K562 (cell line): ENCODE results near the gene ZBTB43. TPM values are rescaled to one million over a fixed set of nuclear protein-coding genes. Genes with fewer than 3 reads are reported as not detected.

ENCODE experiments used
- ATAC-seq: fragments of 200-7000 bp; cut with Tn5 transposase; 3 replicates; pipeline ENCODE4 v1.9.1; 2020; ENCODE audit warnings: moderate library complexity
- BruUV-seq: library from RNA; stranded (reverse); fragments of 400-500 nt; replicated peaks from 2 replicates; lab custom pipeline; 2021; lab: Mats Ljungman, UMichigan
- CTCF ChIA-PET: fragments of 300-600 bp; formaldehyde crosslinking; extraction: SDS; loops from one replicate; lab custom pipeline; 2021; ENCODE audit warnings: low intra/inter-chr PET ratio; lab: Yijun Ruan, JAX
- POLR2A ChIA-PET: fragments of 300-600, 350-650 bp; sonication (Branson Sonifier 250); formaldehyde crosslinking; extraction: SDS; loops from one replicate; lab custom pipeline; 2021; ENCODE audit warnings: antibody characterized with exemption, inconsistent platforms; lab: Yijun Ruan, JAX
- DNase-seq, 4 experiments: peaks; one replicate each; pipeline versions ENCODE4 v3.0.0 to v3.0.0-alpha.2; 2011 to 2018; ENCODE audit warnings: low spot score in 3 of 4, mixed read lengths in 3 of 4; ENCODE audit errors: extremely low read depth in 1 of 4
- FAIRE-seq: peaks from 2 replicates; lab custom pipeline; 2011; peaks lifted over from hg19 to GRCh38; lab: Jason Lieb, UNC
- H2AFZ ChIP-seq: 2 replicates; pipeline ENCODE4 v1.6.0; 2011; ENCODE audit warnings: low read depth, low read length, control low read depth, inconsistent platforms
- H3K27ac ChIP-seq: fragments of 200-600 bp; 3 replicates; pipeline ENCODE4 v1.8.0; 2011; ENCODE audit warnings: low read depth, mild to moderate bottlenecking, control low read depth, inconsistent platforms, low read length, moderate library complexity, mixed read lengths; ENCODE audit errors: extremely low read depth
- H3K27me3 ChIP-seq, 2 experiments: fragments of 300-600 bp in 1 of 2; 2 replicates in 1 of 2; 3 replicates in 1 of 2; pipeline versions ENCODE4 v1.6.0 to v1.8.0; 2011; ENCODE audit warnings: inconsistent platforms in 2 of 2, low read length in 2 of 2, mild to moderate bottlenecking in 1 of 2, mixed read lengths in 1 of 2, moderate library complexity in 1 of 2; ENCODE audit not compliant: control insufficient read depth in 2 of 2, insufficient read depth in 2 of 2
- H3K36me3 ChIP-seq: fragments of 300-600 bp; 3 replicates; pipeline ENCODE4 v1.8.0; 2011; ENCODE audit warnings: mild to moderate bottlenecking, low read length, inconsistent platforms; ENCODE audit not compliant: control insufficient read depth, insufficient read depth
- H3K4me1 ChIP-seq, 2 experiments: fragments of 200-600 bp in 1 of 2; replicated peaks in 1 of 2; 2 replicates in 1 of 2; 3 replicates in 1 of 2; pipeline versions ENCODE4 v1.5.1 to v1.8.0; 2011; ENCODE audit warnings: inconsistent platforms in 2 of 2, low read length in 2 of 2, mild to moderate bottlenecking in 1 of 2, mixed read lengths in 1 of 2, moderate library complexity in 1 of 2; ENCODE audit not compliant: control insufficient read depth in 2 of 2, insufficient read depth in 2 of 2
- H3K4me2 ChIP-seq: 2 replicates; pipeline ENCODE4 v1.6.1; 2011; ENCODE audit warnings: low read length, control low read depth, inconsistent platforms, mixed read lengths; ENCODE audit not compliant: insufficient read depth
- H3K4me3 ChIP-seq: fragments of 200-600 bp; sonication (generic), shearing (Covaris generic); 2 replicates; pipeline ENCODE4 v1.5.1; 2016; ENCODE audit warnings: control low read depth, inconsistent platforms
- H3K79me2 ChIP-seq: fragments of 200-600 bp; 3 replicates; pipeline ENCODE4 v1.8.0; 2011; ENCODE audit warnings: low read length, inconsistent platforms; ENCODE audit not compliant: control insufficient read depth, insufficient read depth
- H3K9ac ChIP-seq, 2 experiments: 2 replicates each; pipeline versions ENCODE4 v1.6.0 to v1.6.1; 2011; ENCODE audit warnings: low read depth in 2 of 2, low read length in 2 of 2, control low read depth in 1 of 2, inconsistent platforms in 1 of 2, mild to moderate bottlenecking in 1 of 2, mixed read lengths in 1 of 2; ENCODE audit not compliant: insufficient read depth in 1 of 2
- H3K9me1 ChIP-seq: one replicate; pipeline ENCODE4 v1.6.0; 2011; ENCODE audit warnings: inconsistent platforms, mild to moderate bottlenecking, low read length, moderate library complexity; ENCODE audit not compliant: control insufficient read depth, insufficient read depth
- H3K9me3 ChIP-seq: replicated peaks from 2 replicates; pipeline ENCODE4 v1.5.1; 2011; ENCODE audit warnings: low read depth, low read length, inconsistent platforms; ENCODE audit not compliant: control insufficient read depth, insufficient read depth
- H4K20me1 ChIP-seq: replicated peaks from 2 replicates; pipeline ENCODE4 v1.6.1; 2011; ENCODE audit warnings: low read length, inconsistent platforms, mixed read lengths; ENCODE audit not compliant: control insufficient read depth, insufficient read depth
- CBFA2T2 ChIP-seq: fragments of 450-650 bp; conservative IDR thresholded peaks from 2 replicates; pipeline ENCODE4 v1.6.1; 2017; ENCODE audit warnings: mild to moderate bottlenecking
- CHD7 ChIP-seq: fragments of 200-600 bp; sonication (generic); IDR thresholded peaks from one replicate; pipeline ENCODE4 v1.6.1; 2012; ENCODE audit warnings: mild to moderate bottlenecking, low read depth, low read length, inconsistent platforms
- DEAF1 ChIP-seq: fragments of 450-650 bp; formaldehyde crosslinking; IDR thresholded peaks from 2 replicates; pipeline ENCODE4 v1.4.0; 2020; ENCODE audit warnings: mild to moderate bottlenecking, moderate library complexity
- ILF3 ChIP-seq: fragments of 450-650 bp; IDR thresholded peaks from 2 replicates; pipeline ENCODE4 v1.6.1; 2018; ENCODE audit warnings: antibody characterized with exemption, mild to moderate bottlenecking, moderate library complexity, borderline replicate concordance
- PHB2 ChIP-seq: fragments of 450-650 bp; IDR thresholded peaks from 2 replicates; pipeline ENCODE4 v1.6.1; 2017; ENCODE audit warnings: low read depth
- ZNF764 ChIP-seq: fragments of 250-450 bp; sonication (Bioruptor Pico); IDR thresholded peaks from 2 replicates; pipeline ENCODE4 v1.4.0; 2020; ENCODE audit warnings: low read depth, mild to moderate bottlenecking, moderate library complexity
- WGBS: fragments of 100-300 bp; shearing (Covaris generic); methylation state at CpG from one replicate; pipeline ENCODE4 v1.1.6; 2016; ENCODE audit warnings: low coverage, mixed read lengths; ENCODE audit not compliant: insufficient coverage; ENCODE audit errors: missing lambda C conversion rate; 5-methylcytosine and 5-hydroxymethylcytosine counted together
- in situ Hi-C: fragments of 300-500 bp; cut with MboI; formaldehyde crosslinking; loops from 4 replicates; pipeline ENCODE4 v1.15.0; 2018; ENCODE audit warnings: inconsistent platforms, mixed read lengths
- intact Hi-C: fragments of 100-400 bp; cut with micrococcal nuclease; formaldehyde crosslinking; loops from 2 replicates; pipeline ENCODE4 v1.14.2; 2022
- polyA plus RNA-seq, 8 experiments: library from polyadenylated mRNA; depleted of rRNA in 4 of 8; stranded (reverse) in 5 of 8; unstranded in 3 of 8; fragments of >200 nt; fragmentation: Nextera tagmentation in 2 of 8; fragmentation: Illumina TruSeq in 1 of 8; extraction: Ambion mirVana in 2 of 8; extraction: Trizol in 1 of 8; gene quantifications; 2 replicates each; pipeline versions ENCODE4 v1.2.1 to v1.2.3, GENCODE V29; 2011 to 2014; ENCODE audit warnings: inconsistent platforms in 1 of 8, missing spikeins in 1 of 8
- total RNA-seq, 7 experiments: library from RNA; depleted of rRNA in 6 of 7; stranded (reverse); fragments of >200 nt in 6 of 7; fragmentation: Illumina TruSeq in 2 of 7; extraction: Trizol in 2 of 7; gene quantifications; 2 replicates each; pipeline versions ENCODE4 v1.2.1 to v1.2.3, GENCODE V29; 2011 to 2021; ENCODE audit warnings: low replicate concordance in 1 of 7
- TF ChIP-seq, protein P1 (sequence below): conservative IDR thresholded peaks from 2 replicates; pipeline ENCODE4 v1.6.1; 2011; ENCODE audit warnings: low read depth, mild to moderate bottlenecking, low read length; ENCODE audit not compliant: control insufficient read depth

The ZBTB43 gene
- total and polyA plus RNA-seq, 9 of the 15 experiments (the other 6 are each of a cell fraction or from before 2014, with no cell fraction given): 3.9 to 17.2 (median 9.1) TPM

GRCh38 chr9:126834672-126835071, 29.8 kb downstream of the ZBTB43 start:
- Histone ChIP-seq H3K9me3 (no peaks in the 10 kb centered on the region), H3K9me1 (peaks cover 4% of the 10 kb centered on the region), H3K79me2 (peaks cover 19% of the 10 kb centered on the region), H3K27ac (no peak overlapping the region), H3K27me3 (no peaks in the 10 kb centered on the region), H3K4me2 (no peak overlapping the region), H4K20me1 (no peaks in the 10 kb centered on the region), H3K4me3 (no peak overlapping the region), H3K4me1 (no peaks in the 10 kb centered on the region), H3K9ac (no peak overlapping the region), H3K36me3 (peaks cover 57% of the 10 kb centered on the region), H2AFZ (no peak overlapping the region)
- ChIA-PET POLR2A (interaction anchor here (1.1 to 1.9 kb wide), 2 partner anchors 8 to 12 kb away, joined by 4 to 8 read pairs; no protein-coding TSS in a partner anchor), CTCF (no interaction called here)
- no TSS peak for BruUV-seq
- no peak for DNase-seq
- no peak for ATAC-seq
- in situ Hi-C loops: no loop called here
- WGBS: 88% methylated on average over 2 of the region's 2 CpGs
- no peak for FAIRE-seq
- intact Hi-C loops: no loop called here
- TF ChIP-seq PHB2: no peak
- TF ChIP-seq, protein P1, sequence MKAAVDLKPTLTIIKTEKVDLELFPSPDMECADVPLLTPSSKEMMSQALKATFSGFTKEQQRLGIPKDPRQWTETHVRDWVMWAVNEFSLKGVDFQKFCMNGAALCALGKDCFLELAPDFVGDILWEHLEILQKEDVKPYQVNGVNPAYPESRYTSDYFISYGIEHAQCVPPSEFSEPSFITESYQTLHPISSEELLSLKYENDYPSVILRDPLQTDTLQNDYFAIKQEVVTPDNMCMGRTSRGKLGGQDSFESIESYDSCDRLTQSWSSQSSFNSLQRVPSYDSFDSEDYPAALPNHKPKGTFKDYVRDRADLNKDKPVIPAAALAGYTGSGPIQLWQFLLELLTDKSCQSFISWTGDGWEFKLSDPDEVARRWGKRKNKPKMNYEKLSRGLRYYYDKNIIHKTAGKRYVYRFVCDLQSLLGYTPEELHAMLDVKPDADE: no peak
- TF ChIP-seq ILF3: no peak
- no peak for TF ChIP-seq ZNF764 (CRISPR knock-in tag)
- TF ChIP-seq CHD7: no peak
- TF ChIP-seq DEAF1 (CRISPR knock-in tag): no peak
- TF ChIP-seq CBFA2T2: no peak
